GM13976 (cell line): Measurements from ENCODE around the gene FBXL5.

Experiments
- DNase-seq: peaks from one replicate; pipeline ENCODE4 v3.0.0; 2012; ENCODE audit warnings: low spot score
- CTCF ChIP-seq: IDR thresholded peaks from 2 replicates; pipeline ENCODE4 v1.5.1; 2012; ENCODE audit warnings: borderline replicate concordance, mild to moderate bottlenecking; ENCODE audit not compliant: insufficient read depth; ENCODE audit errors: extremely low read depth, missing control alignments, control extremely low read depth
- in situ Hi-C: fragments of 300-500 bp; cut with MboI; formaldehyde crosslinking; loops from one replicate; pipeline ENCODE4 v1.12.0; 2022; ENCODE audit warnings: low sequenced_read_pairs, mixed read lengths, inconsistent platforms; ENCODE audit not compliant: unreplicated experiment

Gene FBXL5

GRCh38 chr4:15659768-15660570 is 4.8 kb upstream of the FBXL5 start:
- DNase-seq = no peak
- no peak for TF ChIP-seq CTCF
- in situ Hi-C loops = loop anchor here (25.0 kb wide), 2 partner anchors 423 to 648 kb away; partner anchors contain the start of gene CPEB2

GRCh38 chr4:15658781-15659180 is 3.6 kb upstream of the FBXL5 start:
- DNase-seq = no peak
- in situ Hi-C loops = loop anchor here (25.0 kb wide), 2 partner anchors 421 to 646 kb away; partner anchors contain the start of gene CPEB2
- TF ChIP-seq CTCF = no peak

- in situ Hi-C loops = loop anchor here (25.0 kb wide), 2 partner anchors 421 to 646 kb away; partner anchors contain the start of gene CPEB2
- no peak for DNase-seq
- TF ChIP-seq CTCF = no peak
Observed at GRCh38 chr4:15658136-15658770, 3.1 kb upstream of the FBXL5 start.

GRCh38 chr4:15657366-15657765 is 2.2 kb upstream of the FBXL5 start:
- in situ Hi-C loops = loop anchor here (25.0 kb wide), 2 partner anchors 420 to 645 kb away; partner anchors contain the start of gene CPEB2
- DNase-seq = no peak
- TF ChIP-seq CTCF = no peak

- in situ Hi-C loops = loop anchor here (25.0 kb wide), 2 partner anchors 419 to 644 kb away; partner anchors contain the start of gene CPEB2
- no peak for DNase-seq
- TF ChIP-seq CTCF = no peak
Observed at GRCh38 chr4:15656038-15656470, 897 bp upstream of the FBXL5 start.

- no peak for TF ChIP-seq CTCF
- DNase-seq = peak; percentile 69
- in situ Hi-C loops = loop anchor here (25.0 kb wide), 2 partner anchors 417 to 642 kb away; partner anchors contain the start of gene CPEB2
Observed at GRCh38 chr4:15654593-15655222, 449 bp downstream of the FBXL5 start.
